Progenitor cell of endocrine pancreas (in vitro differentiated cells): ENCODE data around the gene PLA2R1. TPM values are rescaled to one million over a fixed set of nuclear protein-coding genes. Genes with fewer than 3 reads are reported as not detected.

Experiments
- DNase-seq: peaks from one replicate; pipeline ENCODE4 v3.0.0; 2021; ENCODE audit warnings: low spot score; ENCODE audit not compliant: unreplicated experiment
- H3K27ac Mint-ChIP-seq: 2 replicates; pipeline ENCODE4 v1.8.0; 2021; ENCODE audit warnings: mild to moderate bottlenecking, moderate library complexity, mixed read lengths
- H3K27me3 Mint-ChIP-seq: 2 replicates; pipeline ENCODE4 v1.8.0; 2021; ENCODE audit warnings: mixed read lengths
- H3K36me3 Mint-ChIP-seq: 2 replicates; pipeline ENCODE4 v1.8.0; 2022; ENCODE audit warnings: mixed read lengths; ENCODE audit not compliant: insufficient read depth
- H3K4me1 Mint-ChIP-seq: 2 replicates; pipeline ENCODE4 v1.8.0; 2021; ENCODE audit warnings: low read depth, mixed read lengths
- H3K4me3 Mint-ChIP-seq: 2 replicates; pipeline ENCODE4 v1.8.0; 2021; ENCODE audit warnings: low read depth, mild to moderate bottlenecking, moderate library complexity, mixed read lengths
- H3K9me3 Mint-ChIP-seq: 2 replicates; pipeline ENCODE4 v1.8.0; 2021; ENCODE audit warnings: low read depth, mixed read lengths
- CTCF ChIP-seq: fragments of 200-600 bp; sonication (generic); IDR thresholded peaks from one replicate; pipeline ENCODE4 v1.5.0; 2021; ENCODE audit warnings: antibody characterized with exemption, mild to moderate bottlenecking; ENCODE audit not compliant: unreplicated experiment
- total RNA-seq: library from RNA; stranded (reverse); gene quantifications from 2 replicates; pipeline ENCODE4 v1.2.1, GENCODE V29; 2021

PLA2R1 gene
- total RNA-seq, 1 donor from 2014 or later: 1.3 TPM

GRCh38 chr2:160091381-160091780 is 29.0 kb upstream of the PLA2R1 start:
- no peak overlapping the region for H3K4me3 Mint-ChIP-seq
- no peaks in the 10 kb centered on the region for H3K27me3 Mint-ChIP-seq
- H3K27ac Mint-ChIP-seq: no peak overlapping the region
- peaks cover 62% of the 10 kb centered on the region for H3K9me3 Mint-ChIP-seq
- TF ChIP-seq CTCF: no peak
- DNase-seq: no peak
- H3K36me3 Mint-ChIP-seq: peaks cover 9% of the 10 kb centered on the region
- H3K4me1 Mint-ChIP-seq: no peaks in the 10 kb centered on the region

- Mint-ChIP-seq H3K4me1 (no peaks in the 10 kb centered on the region), H3K4me3 (no peak overlapping the region), H3K9me3 (peaks cover 47% of the 10 kb centered on the region), H3K27me3 (no peaks in the 10 kb centered on the region), H3K36me3 (peaks cover 6% of the 10 kb centered on the region), H3K27ac (no peak overlapping the region)
- no peak for TF ChIP-seq CTCF
- no peak for DNase-seq
Observed at GRCh38 chr2:160087854-160088745, 25.7 kb upstream of the PLA2R1 start.

GRCh38 chr2:160085662-160086061 is 23.2 kb upstream of the PLA2R1 start:
- Mint-ChIP-seq H3K4me3 (no peak overlapping the region), H3K36me3 (peaks cover 5% of the 10 kb centered on the region), H3K27me3 (no peaks in the 10 kb centered on the region), H3K27ac (no peak overlapping the region), H3K4me1 (no peaks in the 10 kb centered on the region), H3K9me3 (peaks cover 38% of the 10 kb centered on the region)
- DNase-seq: no peak
- TF ChIP-seq CTCF: peak; percentile 17

- H3K36me3 Mint-ChIP-seq: no peaks in the 10 kb centered on the region
- peaks cover 9% of the 10 kb centered on the region for H3K4me1 Mint-ChIP-seq
- TF ChIP-seq CTCF: no peak
- peak overlapping the region; percentile 24 for H3K27ac Mint-ChIP-seq
- DNase-seq: no peak
- no peak overlapping the region for H3K4me3 Mint-ChIP-seq
- peaks cover 15% of the 10 kb centered on the region for H3K9me3 Mint-ChIP-seq
- no peaks in the 10 kb centered on the region for H3K27me3 Mint-ChIP-seq
Observed at GRCh38 chr2:160077912-160078810, 15.7 kb upstream of the PLA2R1 start.

GRCh38 chr2:160076914-160077313 is 14.5 kb upstream of the PLA2R1 start:
- no peaks in the 10 kb centered on the region for H3K27me3 Mint-ChIP-seq
- peaks cover 15% of the 10 kb centered on the region for H3K9me3 Mint-ChIP-seq
- H3K4me3 Mint-ChIP-seq: no peak overlapping the region
- no peak overlapping the region for H3K27ac Mint-ChIP-seq
- no peaks in the 10 kb centered on the region for H3K36me3 Mint-ChIP-seq
- no peak for DNase-seq
- no peak for TF ChIP-seq CTCF
- H3K4me1 Mint-ChIP-seq: peaks cover 10% of the 10 kb centered on the region
